HepG2 (cell line): ENCODE data around the gene SCGB1D4. TPM values are rescaled to one million over a fixed set of nuclear protein-coding genes. Genes with fewer than 3 reads are reported as not detected.

Experiments used
- CREB1 ChIP-seq, 2 experiments: fragments of 450-650 bp in 1 of 2; IDR thresholded peaks; 2 replicates each; pipeline ENCODE4 v1.6.1; 2016 to 2017; ENCODE audit warnings: control low read depth in 1 of 2, mild to moderate bottlenecking in 1 of 2, missing compliant biosample characterization in 1 of 2, missing genetic modification characterization in 1 of 2
- DDIT3 ChIP-seq: sonication (generic); formaldehyde crosslinking; IDR thresholded peaks from 2 replicates; pipeline ENCODE4 v1.4.0; 2020; ENCODE audit warnings: mild to moderate bottlenecking, missing genetic modification reagents
- EHMT2 ChIP-seq: fragments of 200-600 bp; sonication (generic); IDR thresholded peaks from 2 replicates; pipeline ENCODE4 v1.7.0; 2017; ENCODE audit warnings: antibody characterized with exemption, low read depth, low read length, borderline replicate concordance
- HIVEP1 ChIP-seq: sonication (generic); formaldehyde crosslinking; IDR thresholded peaks from 2 replicates; pipeline ENCODE4 v1.4.0; 2020; ENCODE audit warnings: mild to moderate bottlenecking, missing genetic modification reagents
- HNF1A ChIP-seq, 2 experiments: sonication (generic) in 1 of 2; formaldehyde crosslinking in 1 of 2; IDR thresholded peaks; 2 replicates each; pipeline versions ENCODE4 v1.4.0 to v1.6.1; 2016 to 2020; ENCODE audit warnings: borderline replicate concordance in 1 of 2, low read depth in 1 of 2, mild to moderate bottlenecking in 1 of 2, missing genetic modification reagents in 1 of 2
- MIXL1 ChIP-seq: IDR thresholded peaks from 2 replicates; pipeline ENCODE4 v1.6.1; 2016
- NCOA1 ChIP-seq: sonication (generic); formaldehyde crosslinking; IDR thresholded peaks from 2 replicates; pipeline ENCODE4 v1.9.0; 2021; ENCODE audit warnings: missing genetic modification reagents
- PAXIP1 ChIP-seq: sonication (generic); formaldehyde crosslinking; conservative IDR thresholded peaks from 2 replicates; pipeline ENCODE4 v1.4.0; 2020; ENCODE audit warnings: mild to moderate bottlenecking, missing genetic modification reagents, moderate library complexity
- TAF15 ChIP-seq: fragments of 200-400 bp; formaldehyde crosslinking; IDR thresholded peaks from one replicate; pipeline ENCODE4 v1.6.1; 2018; ENCODE audit warnings: mild to moderate bottlenecking, low read depth, low read length; ENCODE audit not compliant: poor library complexity, severe bottlenecking
- ZNF441 ChIP-seq: sonication (generic); formaldehyde crosslinking; IDR thresholded peaks from 2 replicates; pipeline ENCODE4 v1.7.0; 2021; ENCODE audit warnings: missing genetic modification reagents, borderline replicate concordance
- ZNF674 ChIP-seq: sonication (generic); formaldehyde crosslinking; IDR thresholded peaks from 2 replicates; pipeline ENCODE4 v1.5.0; 2020; ENCODE audit warnings: low read depth, mild to moderate bottlenecking, missing genetic modification reagents
- ZNF784 ChIP-seq: sonication (generic); formaldehyde crosslinking; IDR thresholded peaks from 2 replicates; pipeline ENCODE4 v1.5.1; 2020; ENCODE audit warnings: missing genetic modification reagents, mild to moderate bottlenecking, borderline replicate concordance
- ZSCAN29 ChIP-seq: sonication (generic); formaldehyde crosslinking; conservative IDR thresholded peaks from 2 replicates; pipeline ENCODE4 v1.4.0; 2020; ENCODE audit warnings: mild to moderate bottlenecking, missing genetic modification reagents
- polyA plus RNA-seq, 8 experiments: library from polyadenylated mRNA; depleted of rRNA in 3 of 8; stranded (reverse) in 7 of 8; unstranded in 1 of 8; fragments of >200 nt; fragmentation: Illumina TruSeq in 4 of 8; extraction: Trizol in 4 of 8; gene quantifications; 2 replicates each; pipeline versions ENCODE4 v1.2.1 to v1.2.3, GENCODE V29; 2011 to 2016; ENCODE audit warnings: low read depth in 4 of 8, missing spikeins in 1 of 8, mixed read lengths in 1 of 8; ENCODE audit not compliant: insufficient read depth in 1 of 8
- total RNA-seq, 5 experiments: library from RNA; depleted of rRNA; stranded (reverse); fragments of >200 nt; fragmentation: Illumina TruSeq; extraction: Trizol; gene quantifications; 2 replicates each; pipeline ENCODE4 v1.2.3, GENCODE V29; 2016; ENCODE audit warnings: low read depth in 1 of 5
- TF ChIP-seq, protein P1 (sequence below): sonication (generic); formaldehyde crosslinking; IDR thresholded peaks from 2 replicates; pipeline ENCODE4 v1.4.0; 2020; ENCODE audit warnings: missing genetic modification reagents, mild to moderate bottlenecking, borderline replicate concordance

Gene SCGB1D4
- total and polyA plus RNA-seq, 2 of the 13 experiments (the other 11 are each of a cell fraction or from before 2014, with no cell fraction given), result not detected

- TF ChIP-seq PAXIP1 (CRISPR knock-in tag) (no peak), ZSCAN29 (CRISPR knock-in tag) (no peak), DDIT3 (CRISPR knock-in tag) (no peak), HIVEP1 (no peak), NCOA1 (CRISPR knock-in tag) (no peak), ZNF784 (CRISPR knock-in tag) (no peak), EHMT2 (peak; percentile 66; the same call in 1 of the 2 replicates), HNF1A (IDR thresholded peaks at IDR 0.05; ENCODE audit: low read depth) (no peak), HNF1A (CRISPR knock-in tag; IDR thresholded peaks at IDR 0.05; ENCODE audit: borderline replicate concordance) (no peak), MIXL1 (CRISPR knock-in tag) (no peak), ZNF674 (no peak), CREB1 (IDR thresholded peaks at IDR 0.05) (no peak), CREB1 (CRISPR knock-in tag; IDR thresholded peaks at IDR 0.05) (no peak), TAF15 (no peak), ZNF441 (CRISPR knock-in tag) (no peak)
- TF ChIP-seq, protein P1, sequence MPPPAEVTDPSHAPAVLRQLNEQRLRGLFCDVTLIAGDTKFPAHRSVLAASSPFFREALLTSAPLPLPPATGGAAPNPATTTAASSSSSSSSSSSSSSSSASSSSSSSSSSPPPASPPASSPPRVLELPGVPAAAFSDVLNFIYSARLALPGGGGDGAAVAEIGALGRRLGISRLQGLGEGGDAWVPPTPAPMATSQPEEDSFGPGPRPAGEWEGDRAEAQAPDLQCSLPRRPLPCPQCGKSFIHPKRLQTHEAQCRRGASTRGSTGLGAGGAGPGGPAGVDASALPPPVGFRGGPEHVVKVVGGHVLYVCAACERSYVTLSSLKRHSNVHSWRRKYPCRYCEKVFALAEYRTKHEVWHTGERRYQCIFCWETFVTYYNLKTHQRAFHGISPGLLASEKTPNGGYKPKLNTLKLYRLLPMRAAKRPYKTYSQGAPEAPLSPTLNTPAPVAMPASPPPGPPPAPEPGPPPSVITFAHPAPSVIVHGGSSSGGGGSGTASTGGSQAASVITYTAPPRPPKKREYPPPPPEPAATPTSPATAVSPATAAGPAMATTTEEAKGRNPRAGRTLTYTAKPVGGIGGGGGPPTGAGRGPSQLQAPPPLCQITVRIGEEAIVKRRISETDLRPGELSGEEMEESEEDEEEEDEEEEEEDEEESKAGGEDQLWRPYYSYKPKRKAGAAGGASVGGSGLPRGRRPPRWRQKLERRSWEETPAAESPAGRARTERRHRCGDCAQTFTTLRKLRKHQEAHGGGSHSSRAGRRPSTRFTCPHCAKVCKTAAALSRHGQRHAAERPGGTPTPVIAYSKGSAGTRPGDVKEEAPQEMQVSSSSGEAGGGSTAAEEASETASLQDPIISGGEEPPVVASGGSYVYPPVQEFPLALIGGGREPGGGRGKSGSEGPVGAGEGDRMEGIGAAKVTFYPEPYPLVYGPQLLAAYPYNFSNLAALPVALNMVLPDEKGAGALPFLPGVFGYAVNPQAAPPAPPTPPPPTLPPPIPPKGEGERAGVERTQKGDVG (CRISPR knock-in tag), result no peak
Observed at GRCh38 chr11:62295504-62295903, 3.4 kb downstream of the SCGB1D4 start (continued).
